ENCODE data around the gene TEN1. TPM values are rescaled to one million over a fixed set of nuclear protein-coding genes. Genes with fewer than 3 reads are reported as not detected.

TEN1 gene
- total and polyA plus RNA-seq, 9 of the 15 experiments (the other 6 are each of a cell fraction or from before 2014, with no cell fraction given): 1.3 to 25.7 (median 10.1) TPM

- no peak for TF ChIP-seq FOSL1 (tag; conservative IDR thresholded peaks at IDR 0.05)
- TF ChIP-seq SFPQ (IDR thresholded peaks at IDR 0.05; ENCODE audit: low read depth, low read length): no peak
- TF ChIP-seq ZSCAN29 (IDR thresholded peaks at IDR 0.05): no peak
- no peak for TF ChIP-seq SIX5 (IDR thresholded peaks at IDR 0.05; ENCODE audit: borderline replicate concordance in 1 of 2, insufficient read depth in 1 of 2, low read depth in 1 of 2, low read length in 2 of 2)
- no peak for TF ChIP-seq CAMTA2 (CRISPR knock-in tag; conservative IDR thresholded peaks at IDR 0.05)
- TF ChIP-seq HES1 (IDR thresholded peaks at IDR 0.05; ENCODE audit: low read depth): peak; percentile 70; the same call in 1 of the 2 replicates
- TF ChIP-seq LARP7 (IDR thresholded peaks at IDR 0.05): no peak
- peak; percentile 86 to 91 for TF ChIP-seq MAZ (CRISPR knock-in tag; conservative IDR thresholded peaks at IDR 0.05 in 1 of 2, IDR thresholded peaks at IDR 0.05 in 1 of 2)
- TF ChIP-seq PHF8 (IDR thresholded peaks at IDR 0.05; ENCODE audit: borderline replicate concordance, low read length): peak; percentile 78
- TF ChIP-seq ZNF668 (CRISPR knock-in tag; IDR thresholded peaks at IDR 0.05): no peak
- TF ChIP-seq E4F1 (CRISPR knock-in tag; IDR thresholded peaks at IDR 0.05; ENCODE audit: borderline replicate concordance): no peak
- no peak for TF ChIP-seq ZNF436 (CRISPR knock-in tag; IDR thresholded peaks at IDR 0.05)
- TF ChIP-seq ARID3B (CRISPR knock-in tag; IDR thresholded peaks at IDR 0.05; ENCODE audit: borderline replicate concordance): no peak
- peak; percentile 82 for TF ChIP-seq L3MBTL2 (IDR thresholded peaks at IDR 0.05)
- TF ChIP-seq BCL6 (CRISPR knock-in tag; IDR thresholded peaks at IDR 0.05): peak; percentile 45; the same call in 1 of the 2 replicates
- TF ChIP-seq THRB (CRISPR knock-in tag; conservative IDR thresholded peaks at IDR 0.05): no peak
Observed at GRCh38 chr17:75978938-75979704, at the start of gene TEN1, which contains the start of gene ACOX1 (continued).
